C4-2B (cell line): Measurements from ENCODE around the gene KIAA0930.

Experiments used
- ZFX ChIP-seq: fragments of 450-650 bp; IDR thresholded peaks from 2 replicates; pipeline ENCODE4 v1.6.1; 2017
- TF ChIP-seq, protein P1 (sequence below): fragments of 450-650 bp; conservative IDR thresholded peaks from 2 replicates; pipeline ENCODE4 v1.5.1; 2017; ENCODE audit warnings: mild to moderate bottlenecking

DNA sequence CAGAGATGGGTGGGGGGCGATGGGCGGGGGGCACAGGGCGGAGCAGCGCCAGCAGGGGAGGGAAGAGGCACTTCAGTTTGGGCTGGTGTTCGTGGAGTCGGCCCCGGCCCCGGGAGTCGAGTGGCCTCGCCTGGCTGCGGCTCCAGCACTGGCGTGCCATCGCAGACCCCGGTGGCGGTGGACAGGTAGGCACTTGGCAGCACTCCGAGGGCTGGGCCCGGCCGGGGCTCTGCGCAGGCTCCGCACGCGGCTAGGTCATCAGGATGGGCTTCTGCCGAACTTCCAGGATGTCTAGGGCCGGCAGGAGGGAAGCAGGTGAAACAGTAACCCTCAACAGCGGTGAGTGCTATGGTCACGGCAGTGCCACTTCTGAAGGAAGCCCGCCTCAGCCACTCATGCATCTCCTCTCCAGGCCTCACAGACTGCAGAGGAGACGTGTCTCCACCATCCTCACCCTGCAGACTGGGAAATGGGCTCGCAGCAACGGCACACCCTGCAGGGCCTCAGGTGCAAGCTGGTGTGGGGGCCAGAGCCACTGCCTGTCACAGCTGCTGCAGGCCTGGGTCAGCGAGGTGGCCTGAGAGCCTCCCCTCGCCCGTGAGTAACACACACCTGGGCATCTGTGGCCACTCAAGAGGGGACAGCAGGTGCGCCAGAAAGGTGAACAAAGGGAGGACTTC, 43.6 kb downstream of the KIAA0930 start:
- TF ChIP-seq, protein P1, sequence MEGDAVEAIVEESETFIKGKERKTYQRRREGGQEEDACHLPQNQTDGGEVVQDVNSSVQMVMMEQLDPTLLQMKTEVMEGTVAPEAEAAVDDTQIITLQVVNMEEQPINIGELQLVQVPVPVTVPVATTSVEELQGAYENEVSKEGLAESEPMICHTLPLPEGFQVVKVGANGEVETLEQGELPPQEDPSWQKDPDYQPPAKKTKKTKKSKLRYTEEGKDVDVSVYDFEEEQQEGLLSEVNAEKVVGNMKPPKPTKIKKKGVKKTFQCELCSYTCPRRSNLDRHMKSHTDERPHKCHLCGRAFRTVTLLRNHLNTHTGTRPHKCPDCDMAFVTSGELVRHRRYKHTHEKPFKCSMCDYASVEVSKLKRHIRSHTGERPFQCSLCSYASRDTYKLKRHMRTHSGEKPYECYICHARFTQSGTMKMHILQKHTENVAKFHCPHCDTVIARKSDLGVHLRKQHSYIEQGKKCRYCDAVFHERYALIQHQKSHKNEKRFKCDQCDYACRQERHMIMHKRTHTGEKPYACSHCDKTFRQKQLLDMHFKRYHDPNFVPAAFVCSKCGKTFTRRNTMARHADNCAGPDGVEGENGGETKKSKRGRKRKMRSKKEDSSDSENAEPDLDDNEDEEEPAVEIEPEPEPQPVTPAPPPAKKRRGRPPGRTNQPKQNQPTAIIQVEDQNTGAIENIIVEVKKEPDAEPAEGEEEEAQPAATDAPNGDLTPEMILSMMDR, result no peak
- TF ChIP-seq ZFX, result no peak
